HepG2 (cell line): ENCODE measurements around the gene PACS2. TPM values are rescaled to one million over a fixed set of nuclear protein-coding genes. Genes with fewer than 3 reads are reported as not detected.

Experiments
- ATAC-seq: fragments of 200-7000 bp; cut with Tn5 transposase; 3 replicates; pipeline ENCODE4 v1.9.1; 2020; ENCODE audit warnings: mild to moderate bottlenecking, moderate library complexity
- BruUV-seq: library from RNA; stranded (reverse); fragments of 400-500 nt; replicated peaks from 2 replicates; lab custom pipeline; 2021; lab: Mats Ljungman, UMichigan
- CTCF ChIA-PET: fragments of 300-600 bp; formaldehyde crosslinking; extraction: SDS; loops from one replicate; lab custom pipeline; 2021; ENCODE audit warnings: low total read pairs, inconsistent platforms, low intra/inter-chr PET ratio; lab: Yijun Ruan, JAX
- POLR2A ChIA-PET: fragments of 350-600 bp; sonication (Branson Sonifier 250); formaldehyde crosslinking; loops from one replicate; lab custom pipeline; 2020; ENCODE audit warnings: antibody characterized with exemption, inconsistent platforms; lab: Yijun Ruan, JAX
- DNase-seq: peaks from one replicate; pipeline ENCODE4 v3.0.0-alpha.2; 2015; ENCODE audit warnings: low spot score
- FAIRE-seq: peaks from 3 replicates; lab custom pipeline; 2011; peaks lifted over from hg19 to GRCh38; lab: Jason Lieb, UNC
- H2AFZ ChIP-seq: one replicate; pipeline ENCODE4 v1.6.1; 2011; ENCODE audit warnings: low read length, inconsistent platforms
- H3K27ac ChIP-seq: fragments of 300-600 bp; 3 replicates; pipeline ENCODE4 v1.8.0; 2011; ENCODE audit warnings: mixed run types, mild to moderate bottlenecking, mixed read lengths, low read length, inconsistent platforms; ENCODE audit not compliant: insufficient read depth; ENCODE audit errors: extremely low read length
- H3K27me3 ChIP-seq, 2 experiments: fragments of 200-600 bp in 1 of 2; 2 replicates in 1 of 2; 3 replicates in 1 of 2; pipeline versions ENCODE4 v1.6.0 to v1.8.0; 2011; ENCODE audit warnings: low read length in 2 of 2, mild to moderate bottlenecking in 2 of 2, moderate library complexity in 2 of 2, inconsistent platforms in 1 of 2; ENCODE audit not compliant: insufficient read depth in 2 of 2, control insufficient read depth in 1 of 2
- H3K36me3 ChIP-seq, 2 experiments: fragments of 200-600 bp in 1 of 2; replicated peaks in 1 of 2; 2 replicates in 1 of 2; 3 replicates in 1 of 2; pipeline versions ENCODE4 v1.5.1 to v1.8.0; 2011; ENCODE audit warnings: low read length in 2 of 2, inconsistent platforms in 1 of 2; ENCODE audit not compliant: insufficient read depth in 2 of 2, control insufficient read depth in 1 of 2
- H3K4me1 ChIP-seq: 2 replicates; pipeline ENCODE4 v1.5.1; 2012; ENCODE audit warnings: low read length, inconsistent platforms; ENCODE audit not compliant: insufficient read depth
- H3K4me2 ChIP-seq: 2 replicates; pipeline ENCODE4 v1.6.0; 2011; ENCODE audit warnings: low read depth, low read length, inconsistent platforms
- H3K4me3 ChIP-seq, 3 experiments: fragments of 200-600 bp in 1 of 3; sonication (generic), shearing (Covaris generic) in 1 of 3; replicated peaks in 1 of 3; 2 replicates each; pipeline ENCODE4 v1.5.1; 2011 to 2016; ENCODE audit warnings: low read length in 3 of 3, inconsistent platforms in 2 of 3, low read depth in 2 of 3, mild to moderate bottlenecking in 2 of 3, control low read depth in 1 of 3, mixed read lengths in 1 of 3; ENCODE audit not compliant: insufficient read depth in 1 of 3
- H3K79me2 ChIP-seq: one replicate; pipeline ENCODE4 v1.6.1; 2011; ENCODE audit warnings: low read length, inconsistent platforms; ENCODE audit not compliant: insufficient read depth
- H3K9ac ChIP-seq: 2 replicates; pipeline ENCODE4 v1.6.0; 2011; ENCODE audit warnings: mild to moderate bottlenecking, low read depth, low read length, inconsistent platforms; ENCODE audit not compliant: insufficient read depth
- H3K9me3 ChIP-seq: 2 replicates; pipeline ENCODE4 v1.5.1; 2012; ENCODE audit warnings: mild to moderate bottlenecking, low read length
- H4K20me1 ChIP-seq: 2 replicates; pipeline ENCODE4 v1.6.0; 2011; ENCODE audit warnings: inconsistent platforms, mild to moderate bottlenecking, low read length, moderate library complexity; ENCODE audit not compliant: insufficient read depth
- CHD4 ChIP-seq: fragments of 200-600 bp; sonication (generic); IDR thresholded peaks from 2 replicates; pipeline ENCODE4 v1.7.0; 2017; ENCODE audit warnings: mild to moderate bottlenecking, low read length, borderline replicate concordance
- FIP1L1 ChIP-seq: fragments of 200-400 bp; formaldehyde crosslinking; IDR thresholded peaks from 2 replicates; pipeline ENCODE4 v1.6.1; 2018; ENCODE audit warnings: low read depth, mild to moderate bottlenecking, low read length, moderate library complexity, borderline replicate concordance; ENCODE audit not compliant: insufficient read depth
- FOSL2 ChIP-seq: sonication (generic); formaldehyde crosslinking; IDR thresholded peaks from 2 replicates; pipeline ENCODE4 v1.4.0; 2020; ENCODE audit warnings: missing genetic modification reagents
- REXO4 ChIP-seq: sonication (generic); formaldehyde crosslinking; IDR thresholded peaks from 2 replicates; pipeline ENCODE4 v1.8.0; 2022; ENCODE audit warnings: missing genetic modification reagents, mild to moderate bottlenecking, borderline replicate concordance
- SMAD1 ChIP-seq: sonication (generic); formaldehyde crosslinking; IDR thresholded peaks from 2 replicates; pipeline ENCODE4 v1.4.0; 2020; ENCODE audit warnings: missing genetic modification reagents, low read depth, mild to moderate bottlenecking, borderline replicate concordance
- ZBTB7B ChIP-seq: sonication (generic); formaldehyde crosslinking; IDR thresholded peaks from 2 replicates; pipeline ENCODE4 v1.4.0; 2020; ENCODE audit warnings: missing genetic modification reagents
- ZNF784 ChIP-seq: sonication (generic); formaldehyde crosslinking; IDR thresholded peaks from 2 replicates; pipeline ENCODE4 v1.5.1; 2020; ENCODE audit warnings: missing genetic modification reagents, mild to moderate bottlenecking, borderline replicate concordance
- WGBS: methylation state at CpG from one replicate; pipeline ENCODE4 v1.1.6; 2017; ENCODE audit warnings: low lambda C conversion rate; 5-methylcytosine and 5-hydroxymethylcytosine counted together
- in situ Hi-C: cut with HindIII; loops from 2 replicates; pipeline ENCODE4 v1.10.0; 2017; ENCODE audit warnings: low pct_unique_long_range_greater_than_20kb; ENCODE audit not compliant: extremely low pct_ligation_motif_present
- intact Hi-C: fragments of 100-400 bp; cut with micrococcal nuclease; formaldehyde crosslinking; loops from one replicate; pipeline ENCODE4 v1.10.0; 2022; ENCODE audit not compliant: unreplicated experiment
- polyA plus RNA-seq, 8 experiments: library from polyadenylated mRNA; depleted of rRNA in 3 of 8; stranded (reverse) in 7 of 8; unstranded in 1 of 8; fragments of >200 nt; fragmentation: Illumina TruSeq in 4 of 8; extraction: Trizol in 4 of 8; gene quantifications; 2 replicates each; pipeline versions ENCODE4 v1.2.1 to v1.2.3, GENCODE V29; 2011 to 2016; ENCODE audit warnings: low read depth in 4 of 8, missing spikeins in 1 of 8, mixed read lengths in 1 of 8; ENCODE audit not compliant: insufficient read depth in 1 of 8
- total RNA-seq, 5 experiments: library from RNA; depleted of rRNA; stranded (reverse); fragments of >200 nt; fragmentation: Illumina TruSeq; extraction: Trizol; gene quantifications; 2 replicates each; pipeline ENCODE4 v1.2.3, GENCODE V29; 2016; ENCODE audit warnings: low read depth in 1 of 5

Gene PACS2
- total and polyA plus RNA-seq, 2 of the 13 experiments (the other 11 are each of a cell fraction or from before 2014, with no cell fraction given) = 23.6 to 27.6 TPM

- in situ Hi-C loops (no loop called here), intact Hi-C loops (loop anchor here (10.0 kb wide), 1 partner anchor 177 kb away; the partner anchor contains the start of gene TEDC1)
- ATAC-seq = no peak
- Histone ChIP-seq H3K9ac (no peak overlapping the region), H3K4me3 (no peak overlapping the region), H3K9me3 (no peaks in the 10 kb centered on the region), H2AFZ (no peak overlapping the region), H4K20me1 (peaks cover 4% of the 10 kb centered on the region; the same call in 1 of the 2 replicates), H3K36me3 (no peaks in the 10 kb centered on the region), H3K27me3 (no peaks in the 10 kb centered on the region), H3K4me1 (peaks cover 24% of the 10 kb centered on the region), H3K27ac (no peak overlapping the region), H3K79me2 (peaks cover 41% of the 10 kb centered on the region), H3K4me2 (no peak overlapping the region)
- ChIA-PET CTCF (no interaction called here), POLR2A (no interaction called here)
- no TSS peak for BruUV-seq
- FAIRE-seq = no peak
- TF ChIP-seq FOSL2 (CRISPR knock-in tag) (no peak), FIP1L1 (no peak), REXO4 (CRISPR knock-in tag) (no peak), ZBTB7B (no peak), CHD4 (no peak), ZNF784 (CRISPR knock-in tag) (no peak)
- WGBS = 88% methylated on average over 9 of the region's 11 CpGs
- no peak for DNase-seq
Measured at GRCh38 chr14:105317546-105317945, 3.0 kb downstream of the PACS2 start.

GRCh38 chr14:105322791-105323556 is 8.4 kb downstream of the PACS2 start:
- H3K4me1 ChIP-seq = peaks cover 15% of the 10 kb centered on the region
- TF ChIP-seq SMAD1 (CRISPR knock-in tag) = no peak
- H3K4me2 ChIP-seq = no peak overlapping the region
- DNase-seq (no peak), FAIRE-seq (no peak), ATAC-seq (no peak)
- H3K27ac ChIP-seq = no peak overlapping the region
- intact Hi-C loops (no loop called here), in situ Hi-C loops (no loop called here)
- peaks cover 5% of the 10 kb centered on the region; the same call in 1 of the 2 replicates for H4K20me1 ChIP-seq
- no peak overlapping the region for H3K4me3 ChIP-seq
- H2AFZ ChIP-seq = no peak overlapping the region
- H3K9me3 ChIP-seq = no peaks in the 10 kb centered on the region
- POLR2A ChIA-PET = no interaction called here
- H3K36me3 ChIP-seq = no peaks in the 10 kb centered on the region; a peak in 1 of 5 replicates
- 94% methylated on average over 27 of the region's 27 CpGs for WGBS
- H3K9ac ChIP-seq = no peak overlapping the region
- CTCF ChIA-PET = no interaction called here
- no TSS peak for BruUV-seq
- H3K27me3 ChIP-seq = no peaks in the 10 kb centered on the region
- peaks cover 40% of the 10 kb centered on the region for H3K79me2 ChIP-seq
